Endothelial cell of umbilical vein (primary cell): ENCODE data around the gene WBP1L. TPM values are rescaled to one million over a fixed set of nuclear protein-coding genes. Genes with fewer than 3 reads are reported as not detected.

Source experiments
- BruUV-seq: library from RNA; stranded (reverse); fragments of 400-500 nt; replicated peaks from 2 replicates; lab custom pipeline; 2021; lab: Mats Ljungman, UMichigan
- CTCF ChIA-PET: fragments of 300-600, 350-600 bp; sonication (Branson Sonifier 250); formaldehyde crosslinking; loops from one replicate; lab custom pipeline; 2021; ENCODE audit warnings: antibody characterized with exemption, inconsistent platforms; lab: Charles Lee
- POLR2A ChIA-PET: fragments of 300-600, 350-600 bp; sonication (Branson Sonifier 250); formaldehyde crosslinking; loops from one replicate; lab custom pipeline; 2021; ENCODE audit warnings: antibody characterized with exemption, inconsistent platforms; lab: Charles Lee
- DNase-seq: peaks from one replicate; pipeline ENCODE4 v3.0.0-alpha.2; 2011; ENCODE audit warnings: low read depth, low spot score
- FAIRE-seq: peaks from 2 replicates; lab custom pipeline; 2011; peaks lifted over from hg19 to GRCh38; lab: Jason Lieb, UNC
- H2AFZ ChIP-seq: 2 replicates; pipeline ENCODE4 v1.6.0; 2012; ENCODE audit warnings: low read depth, low read length, control low read depth, inconsistent platforms
- H3K27ac ChIP-seq: 2 replicates; pipeline ENCODE4 v1.5.1; 2011; ENCODE audit warnings: low read depth, mild to moderate bottlenecking, control low read depth, low read length, moderate library complexity; ENCODE audit not compliant: insufficient read depth
- H3K27me3 ChIP-seq, 2 experiments: 2 replicates each; pipeline versions ENCODE4 v1.6.0 to v1.6.1; 2011; ENCODE audit warnings: low read length in 2 of 2, mixed read lengths in 1 of 2; ENCODE audit not compliant: control insufficient read depth in 2 of 2, insufficient read depth in 2 of 2
- H3K36me3 ChIP-seq, 2 experiments: 2 replicates in 1 of 2; 3 replicates in 1 of 2; pipeline ENCODE4 v1.5.1; 2011; ENCODE audit warnings: low read length in 2 of 2, mild to moderate bottlenecking in 1 of 2, moderate library complexity in 1 of 2; ENCODE audit not compliant: control insufficient read depth in 2 of 2, insufficient read depth in 2 of 2; ENCODE audit errors: extremely low read depth in 1 of 2
- H3K4me1 ChIP-seq: 3 replicates; pipeline ENCODE4 v1.5.1; 2011; ENCODE audit warnings: mild to moderate bottlenecking, low read length; ENCODE audit not compliant: control insufficient read depth, insufficient read depth; ENCODE audit errors: extremely low read depth
- H3K4me2 ChIP-seq: 2 replicates; pipeline ENCODE4 v1.6.1; 2011; ENCODE audit warnings: low read length, control low read depth, mixed read lengths; ENCODE audit not compliant: insufficient read depth
- H3K4me3 ChIP-seq, 3 experiments: fragments of 200-600 bp in 1 of 3; sonication (generic), shearing (Covaris generic) in 1 of 3; replicated peaks in 1 of 3; 2 replicates each; pipeline ENCODE4 v1.5.1; 2011 to 2016; ENCODE audit warnings: control low read depth in 3 of 3, low read length in 3 of 3, mild to moderate bottlenecking in 2 of 3, inconsistent platforms in 1 of 3, low read depth in 1 of 3, moderate library complexity in 1 of 3; ENCODE audit not compliant: insufficient read depth in 1 of 3
- H3K79me2 ChIP-seq: 2 replicates; pipeline ENCODE4 v1.6.0; 2012; ENCODE audit warnings: low read length, inconsistent platforms; ENCODE audit not compliant: control insufficient read depth, insufficient read depth
- H3K9ac ChIP-seq: replicated peaks from 2 replicates; pipeline ENCODE3; 2011; ENCODE audit warnings: low read length, control low read depth; ENCODE audit not compliant: insufficient read depth; ENCODE audit errors: extremely low read depth
- H3K9me1 ChIP-seq: replicated peaks from 3 replicates; pipeline ENCODE4 v1.6.0; 2011; ENCODE audit warnings: mild to moderate bottlenecking, low read length; ENCODE audit not compliant: control insufficient read depth, insufficient read depth; ENCODE audit errors: extremely low read depth
- H3K9me3 ChIP-seq: replicated peaks from 2 replicates; pipeline ENCODE4 v1.5.1; 2012; ENCODE audit warnings: low read length, inconsistent platforms; ENCODE audit not compliant: control insufficient read depth, insufficient read depth
- H4K20me1 ChIP-seq: replicated peaks from 2 replicates; pipeline ENCODE3; 2011; ENCODE audit warnings: mild to moderate bottlenecking, low read length; ENCODE audit not compliant: control insufficient read depth, insufficient read depth; ENCODE audit errors: extremely low read depth
- EZH2 ChIP-seq: IDR thresholded peaks from 2 replicates; pipeline ENCODE4 v1.6.1; 2012; ENCODE audit warnings: borderline replicate concordance, low read depth, mild to moderate bottlenecking, moderate library complexity, low read length, inconsistent platforms; ENCODE audit not compliant: severe bottlenecking
- FOS ChIP-seq: IDR thresholded peaks from 2 replicates; pipeline ENCODE4 v1.6.1; 2011; ENCODE audit warnings: mild to moderate bottlenecking, low read length, moderate library complexity, borderline replicate concordance; ENCODE audit not compliant: insufficient read depth
- GATA2 ChIP-seq: IDR thresholded peaks from 2 replicates; pipeline ENCODE4 v1.7.0; 2011; ENCODE audit warnings: low read depth, mild to moderate bottlenecking, moderate library complexity, mixed read lengths, low read length; ENCODE audit not compliant: insufficient read length, insufficient read depth
- JUN ChIP-seq: IDR thresholded peaks from 2 replicates; pipeline ENCODE4 v1.6.1; 2011; ENCODE audit warnings: borderline replicate concordance, low read depth; ENCODE audit not compliant: insufficient read length, insufficient read depth
- MAX ChIP-seq: IDR thresholded peaks from 2 replicates; pipeline ENCODE4 v1.6.1; 2011; ENCODE audit not compliant: insufficient read depth, insufficient read length
- MYC ChIP-seq: IDR thresholded peaks from one replicate; pipeline ENCODE4 v1.6.1; 2011; ENCODE audit warnings: mild to moderate bottlenecking, low read depth, low read length
- POLR2A ChIP-seq: IDR thresholded peaks from 2 replicates; pipeline ENCODE4 v1.6.1; 2012; ENCODE audit warnings: low read depth, mild to moderate bottlenecking, control low read depth, low read length
- POLR2AphosphoS5 ChIP-seq: IDR thresholded peaks from 2 replicates; pipeline ENCODE4 v1.6.1; 2012; ENCODE audit warnings: low read depth, mild to moderate bottlenecking, control low read depth, low read length, moderate library complexity; ENCODE audit not compliant: insufficient read depth
- dilution Hi-C: fragments of 300-500 bp; cut with MboI; formaldehyde crosslinking; loops from one replicate; pipeline ENCODE4 v1.15.0; 2019; ENCODE audit warnings: low sequenced_read_pairs; ENCODE audit not compliant: extremely low pct_ligation_motif_present
- intact Hi-C: fragments of 100-400 bp; cut with micrococcal nuclease; formaldehyde crosslinking; loops from one replicate; pipeline ENCODE4 v1.10.0; 2022
- polyA plus RNA-seq, 4 experiments: library from polyadenylated mRNA; depleted of rRNA in 3 of 4; stranded (reverse) in 3 of 4; unstranded in 1 of 4; fragments of >200 nt; gene quantifications; 2 replicates each; pipeline versions ENCODE4 v1.2.1 to v1.2.3, GENCODE V29; 2011 to 2012; ENCODE audit warnings: missing spikeins in 1 of 4
- total RNA-seq: library from RNA; stranded (reverse); gene quantifications from 2 replicates; pipeline ENCODE4 v1.2.3, GENCODE V29; 2021
- TF ChIP-seq, protein P1 (sequence below), 2 donors: IDR thresholded peaks; 1 replicate in 1 of 2; 2 replicates in 1 of 2; pipeline ENCODE4 v1.5.1; 2011; ENCODE audit warnings: low read length in 2 of 2, mild to moderate bottlenecking in 2 of 2, moderate library complexity in 2 of 2, control low read depth in 1 of 2, inconsistent platforms in 1 of 2, low read depth in 1 of 2; ENCODE audit not compliant: insufficient read depth in 1 of 2; ENCODE audit errors: extremely low read depth in 1 of 2

The WBP1L gene
- total and polyA plus RNA-seq, 2 donors (not counting 3 experiments of a cell fraction or from before 2014, with no cell fraction given) = 46.0 to 70.3 TPM

DNA sequence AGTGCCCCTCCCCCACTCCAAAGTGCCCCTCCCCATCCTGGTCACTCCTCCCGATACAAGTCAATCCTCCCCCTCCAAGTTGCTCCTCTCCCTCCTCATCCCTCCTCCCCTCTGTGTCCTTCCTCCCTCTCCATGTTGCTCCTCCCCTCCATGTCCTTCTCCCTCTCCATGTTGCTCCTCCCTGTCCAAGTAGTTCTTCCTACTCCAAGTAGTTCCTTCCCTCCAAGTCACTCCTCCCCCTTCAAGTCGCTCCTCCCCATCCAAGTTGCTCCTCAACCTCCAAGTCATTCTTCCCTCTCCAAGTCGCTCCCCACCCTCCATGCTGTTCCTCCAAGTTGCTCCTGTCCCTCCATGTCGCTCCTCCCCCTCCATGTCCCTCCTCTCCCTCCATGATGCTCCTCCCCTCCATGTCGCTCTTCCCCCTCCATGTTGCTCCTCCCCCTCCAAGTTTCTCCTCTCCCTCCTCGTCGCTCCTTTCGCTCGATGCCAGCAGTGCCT lies 8.6 kb upstream of the WBP1L start:
- Histone ChIP-seq H3K27ac (no peak overlapping the region), H3K36me3 (peaks cover 2% of the 10 kb centered on the region in 2 experiments), H3K4me1 (peaks cover 3% of the 10 kb centered on the region), H3K79me2 (no peaks in the 10 kb centered on the region), H3K4me2 (no peak overlapping the region), H2AFZ (no peak overlapping the region), H3K9me1 (no peaks in the 10 kb centered on the region), H3K9me3 (no peaks in the 10 kb centered on the region), H4K20me1 (no peaks in the 10 kb centered on the region), H3K27me3 (no peaks in the 10 kb centered on the region), H3K9ac (no peak overlapping the region), H3K4me3 (no peak overlapping the region)
- FAIRE-seq = no peak
- TF ChIP-seq MYC = no peak
- TF ChIP-seq JUN = no peak
- TF ChIP-seq POLR2AphosphoS5 = no peak
- no peak for TF ChIP-seq EZH2
- no peak for TF ChIP-seq MAX
- no peak for TF ChIP-seq POLR2A
- no peak for TF ChIP-seq GATA2
- no peak for TF ChIP-seq FOS
- TF ChIP-seq, protein P1, sequence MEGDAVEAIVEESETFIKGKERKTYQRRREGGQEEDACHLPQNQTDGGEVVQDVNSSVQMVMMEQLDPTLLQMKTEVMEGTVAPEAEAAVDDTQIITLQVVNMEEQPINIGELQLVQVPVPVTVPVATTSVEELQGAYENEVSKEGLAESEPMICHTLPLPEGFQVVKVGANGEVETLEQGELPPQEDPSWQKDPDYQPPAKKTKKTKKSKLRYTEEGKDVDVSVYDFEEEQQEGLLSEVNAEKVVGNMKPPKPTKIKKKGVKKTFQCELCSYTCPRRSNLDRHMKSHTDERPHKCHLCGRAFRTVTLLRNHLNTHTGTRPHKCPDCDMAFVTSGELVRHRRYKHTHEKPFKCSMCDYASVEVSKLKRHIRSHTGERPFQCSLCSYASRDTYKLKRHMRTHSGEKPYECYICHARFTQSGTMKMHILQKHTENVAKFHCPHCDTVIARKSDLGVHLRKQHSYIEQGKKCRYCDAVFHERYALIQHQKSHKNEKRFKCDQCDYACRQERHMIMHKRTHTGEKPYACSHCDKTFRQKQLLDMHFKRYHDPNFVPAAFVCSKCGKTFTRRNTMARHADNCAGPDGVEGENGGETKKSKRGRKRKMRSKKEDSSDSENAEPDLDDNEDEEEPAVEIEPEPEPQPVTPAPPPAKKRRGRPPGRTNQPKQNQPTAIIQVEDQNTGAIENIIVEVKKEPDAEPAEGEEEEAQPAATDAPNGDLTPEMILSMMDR (IDR thresholded peaks at IDR 0.05; ENCODE audit: extremely low read depth in 1 of 2, insufficient read depth in 1 of 2, low read depth in 1 of 2, low read length in 2 of 2) = no peak
- intact Hi-C loops (no loop called here), dilution Hi-C loops (no loop called here)
- BruUV-seq = no TSS peak
- DNase-seq = no peak
- POLR2A ChIA-PET = no interaction called here
- CTCF ChIA-PET = interaction anchor here (5.9 kb wide), 1 partner anchor 167 kb away, joined by 54 read pairs; no protein-coding TSS in a partner anchor
